ENCODE results near the gene SH3RF3.

SH3RF3 gene

DNA sequence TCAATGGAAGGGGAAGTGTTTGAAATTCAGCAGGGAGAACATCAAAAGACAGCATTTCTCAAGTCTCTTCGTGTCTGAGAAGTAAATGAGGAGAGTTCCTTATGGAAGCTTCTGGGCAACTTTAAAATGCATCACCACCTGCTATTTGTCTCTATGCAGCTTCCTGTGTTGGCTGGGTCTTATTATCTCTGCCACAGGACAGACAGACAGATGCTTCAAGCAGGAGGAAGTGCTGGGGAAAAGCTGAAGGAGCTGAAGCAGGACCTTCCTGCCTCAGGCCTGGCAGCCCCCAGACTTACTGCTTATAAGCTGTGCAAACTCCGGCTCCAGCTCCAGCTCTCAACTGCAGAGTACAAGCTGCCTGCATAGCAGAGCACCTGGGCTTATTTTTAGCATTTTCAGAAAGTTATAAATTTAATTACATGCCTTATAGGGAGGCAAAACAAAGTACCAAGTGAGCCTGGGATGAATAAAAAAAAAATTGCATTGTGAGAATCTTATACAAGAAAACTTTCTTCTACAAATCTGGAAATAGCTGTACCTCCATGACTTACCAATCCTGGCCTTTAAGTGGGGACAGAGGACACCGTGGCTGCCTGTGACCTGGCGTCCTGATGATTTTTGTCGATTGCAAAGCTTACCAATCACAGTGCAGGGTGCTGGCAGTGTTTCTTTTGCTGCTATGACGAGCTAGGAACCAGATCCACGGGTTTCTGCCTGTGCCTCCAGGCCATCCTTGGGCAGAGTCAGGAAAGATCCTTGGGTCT, 278.5 kb downstream of the SH3RF3 start:
- peak; percentile 30 for DNase-seq (ENCODE audit: low read depth)
- TF ChIP-seq, protein P1, sequence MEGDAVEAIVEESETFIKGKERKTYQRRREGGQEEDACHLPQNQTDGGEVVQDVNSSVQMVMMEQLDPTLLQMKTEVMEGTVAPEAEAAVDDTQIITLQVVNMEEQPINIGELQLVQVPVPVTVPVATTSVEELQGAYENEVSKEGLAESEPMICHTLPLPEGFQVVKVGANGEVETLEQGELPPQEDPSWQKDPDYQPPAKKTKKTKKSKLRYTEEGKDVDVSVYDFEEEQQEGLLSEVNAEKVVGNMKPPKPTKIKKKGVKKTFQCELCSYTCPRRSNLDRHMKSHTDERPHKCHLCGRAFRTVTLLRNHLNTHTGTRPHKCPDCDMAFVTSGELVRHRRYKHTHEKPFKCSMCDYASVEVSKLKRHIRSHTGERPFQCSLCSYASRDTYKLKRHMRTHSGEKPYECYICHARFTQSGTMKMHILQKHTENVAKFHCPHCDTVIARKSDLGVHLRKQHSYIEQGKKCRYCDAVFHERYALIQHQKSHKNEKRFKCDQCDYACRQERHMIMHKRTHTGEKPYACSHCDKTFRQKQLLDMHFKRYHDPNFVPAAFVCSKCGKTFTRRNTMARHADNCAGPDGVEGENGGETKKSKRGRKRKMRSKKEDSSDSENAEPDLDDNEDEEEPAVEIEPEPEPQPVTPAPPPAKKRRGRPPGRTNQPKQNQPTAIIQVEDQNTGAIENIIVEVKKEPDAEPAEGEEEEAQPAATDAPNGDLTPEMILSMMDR (IDR thresholded peaks at IDR 0.05; ENCODE audit: low read depth, low read length), result no peak
- TF ChIP-seq, protein P2, sequence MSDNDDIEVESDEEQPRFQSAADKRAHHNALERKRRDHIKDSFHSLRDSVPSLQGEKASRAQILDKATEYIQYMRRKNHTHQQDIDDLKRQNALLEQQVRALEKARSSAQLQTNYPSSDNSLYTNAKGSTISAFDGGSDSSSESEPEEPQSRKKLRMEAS (IDR thresholded peaks at IDR 0.05; ENCODE audit: low read depth, low read length), result no peak
- TF ChIP-seq POLR2A (IDR thresholded peaks at IDR 0.05; ENCODE audit: extremely low read depth, insufficient read length) (no peak), MYC (IDR thresholded peaks at IDR 0.05; ENCODE audit: low read depth, low read length) (no peak)

DNA sequence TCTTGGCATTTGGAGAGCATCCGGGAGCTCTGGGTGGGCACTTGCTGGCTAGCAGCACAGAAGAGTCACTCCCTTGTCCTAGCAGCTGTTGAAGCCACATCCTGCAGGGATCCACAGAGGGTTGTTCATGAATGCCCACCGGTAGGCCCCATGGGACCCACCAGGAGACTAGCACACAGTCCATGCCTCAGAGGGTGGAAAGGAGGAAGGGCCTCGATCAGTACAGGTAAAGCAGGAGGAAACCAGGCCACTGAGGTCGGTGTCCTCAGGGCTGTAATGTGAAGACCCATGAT, 279.0 kb downstream of the SH3RF3 start:
- TF ChIP-seq POLR2A (IDR thresholded peaks at IDR 0.05; ENCODE audit: extremely low read depth, insufficient read length) (no peak), MYC (IDR thresholded peaks at IDR 0.05; ENCODE audit: low read depth, low read length) (no peak)
- TF ChIP-seq, protein P2 (IDR thresholded peaks at IDR 0.05; ENCODE audit: low read depth, low read length), result no peak

More for the DNA sequence above, 278.5 kb downstream of the SH3RF3 start:
- H3K4me3 ChIP-seq (ENCODE audit: low read depth, low read length), result no peak overlapping the region

DNA sequence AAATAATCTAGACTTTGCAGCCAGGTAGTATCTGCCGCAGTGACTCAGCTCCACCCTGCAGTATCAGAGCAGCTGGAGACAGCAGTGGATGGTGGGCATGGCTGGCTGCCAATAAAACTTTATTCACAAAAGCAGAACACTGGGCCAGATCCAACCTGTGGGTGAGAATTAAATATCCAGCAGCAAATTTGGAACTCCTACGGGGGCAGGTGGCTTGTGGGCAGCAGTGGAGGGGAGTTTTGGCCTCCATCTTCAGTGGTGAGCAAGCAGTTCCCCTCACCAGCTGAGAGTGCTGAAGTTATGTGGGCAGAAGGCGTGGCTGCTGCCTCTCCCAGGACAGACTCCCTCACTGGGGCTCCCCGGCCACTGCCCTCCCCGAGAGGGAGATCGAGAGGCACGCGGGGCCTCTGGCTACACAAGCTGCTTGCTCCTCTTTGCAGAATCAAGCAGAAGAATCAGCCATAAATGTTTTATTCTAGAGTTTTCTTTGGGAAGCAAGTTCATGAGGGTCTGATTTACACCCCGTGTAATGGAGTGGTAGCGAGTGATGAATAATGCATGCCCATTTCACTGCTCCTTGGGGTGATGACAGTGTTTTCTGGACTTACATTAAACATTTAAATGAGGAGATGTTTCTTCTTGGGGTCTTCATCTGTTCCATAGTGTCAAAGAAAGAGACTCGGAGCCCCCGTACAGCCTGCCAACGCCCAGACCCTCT, 280.5 kb downstream of the SH3RF3 start:
- no peak overlapping the region for H3K4me3 ChIP-seq (ENCODE audit: low read depth, low read length)
- DNase-seq (ENCODE audit: low read depth), result peak; percentile 36
- TF ChIP-seq POLR2A (IDR thresholded peaks at IDR 0.05; ENCODE audit: extremely low read depth, insufficient read length) (no peak), MYC (IDR thresholded peaks at IDR 0.05; ENCODE audit: low read depth, low read length) (no peak)
- TF ChIP-seq, protein P2 (IDR thresholded peaks at IDR 0.05; ENCODE audit: low read depth, low read length), result no peak
- TF ChIP-seq, protein P1 (IDR thresholded peaks at IDR 0.05; ENCODE audit: low read depth, low read length), result no peak

More for the DNA sequence above, 279.0 kb downstream of the SH3RF3 start:
- peak; percentile 21 for DNase-seq (ENCODE audit: low read depth)
- H3K4me3 ChIP-seq (ENCODE audit: low read depth, low read length), result no peak overlapping the region

DNA sequence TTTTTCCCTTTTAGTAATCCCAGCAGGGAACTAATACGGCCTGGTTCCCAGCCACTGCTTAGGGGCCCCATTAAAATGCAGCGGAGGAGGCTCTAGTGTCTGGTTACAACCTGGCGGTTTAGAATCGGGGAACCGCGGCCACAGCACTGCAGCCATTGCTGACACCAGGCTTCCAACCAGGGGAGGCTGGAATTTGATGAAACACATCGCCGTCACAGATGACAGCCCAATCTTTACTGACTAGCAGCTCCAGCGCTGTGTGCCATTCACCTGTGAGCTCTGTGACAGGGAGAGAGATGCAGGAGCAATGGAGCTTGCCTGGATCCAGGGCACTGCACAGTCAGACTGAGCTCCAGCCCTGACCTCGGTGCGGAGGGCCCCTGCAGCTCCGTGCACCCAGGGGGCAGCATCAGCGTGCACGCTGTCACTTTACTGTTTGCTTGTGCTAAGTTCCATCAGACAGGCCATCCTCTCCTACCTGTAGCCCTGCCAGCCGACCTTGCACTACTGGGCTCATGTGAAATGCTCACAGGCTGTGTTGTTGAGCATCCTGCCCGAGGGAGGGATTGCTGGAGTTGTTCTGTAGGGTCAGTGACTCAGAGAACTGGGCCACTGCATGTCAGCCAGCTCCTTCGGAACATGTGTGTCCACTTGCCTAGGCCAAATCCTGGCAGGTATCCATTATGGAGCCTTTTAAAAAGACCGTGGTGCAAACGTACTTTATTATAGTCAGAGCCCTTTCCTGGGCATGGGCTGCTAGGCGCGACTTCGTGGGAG, 281.2 kb downstream of the SH3RF3 start:
- DNase-seq (ENCODE audit: low read depth), result no peak
- TF ChIP-seq POLR2A (IDR thresholded peaks at IDR 0.05; ENCODE audit: extremely low read depth, insufficient read length), result no peak
- TF ChIP-seq, protein P2 (IDR thresholded peaks at IDR 0.05; ENCODE audit: low read depth, low read length), result no peak
- TF ChIP-seq MYC (IDR thresholded peaks at IDR 0.05; ENCODE audit: low read depth, low read length), result no peak
- TF ChIP-seq, protein P1 (IDR thresholded peaks at IDR 0.05; ENCODE audit: low read depth, low read length), result no peak
- H3K4me3 ChIP-seq (ENCODE audit: low read depth, low read length), result no peak overlapping the region

DNA sequence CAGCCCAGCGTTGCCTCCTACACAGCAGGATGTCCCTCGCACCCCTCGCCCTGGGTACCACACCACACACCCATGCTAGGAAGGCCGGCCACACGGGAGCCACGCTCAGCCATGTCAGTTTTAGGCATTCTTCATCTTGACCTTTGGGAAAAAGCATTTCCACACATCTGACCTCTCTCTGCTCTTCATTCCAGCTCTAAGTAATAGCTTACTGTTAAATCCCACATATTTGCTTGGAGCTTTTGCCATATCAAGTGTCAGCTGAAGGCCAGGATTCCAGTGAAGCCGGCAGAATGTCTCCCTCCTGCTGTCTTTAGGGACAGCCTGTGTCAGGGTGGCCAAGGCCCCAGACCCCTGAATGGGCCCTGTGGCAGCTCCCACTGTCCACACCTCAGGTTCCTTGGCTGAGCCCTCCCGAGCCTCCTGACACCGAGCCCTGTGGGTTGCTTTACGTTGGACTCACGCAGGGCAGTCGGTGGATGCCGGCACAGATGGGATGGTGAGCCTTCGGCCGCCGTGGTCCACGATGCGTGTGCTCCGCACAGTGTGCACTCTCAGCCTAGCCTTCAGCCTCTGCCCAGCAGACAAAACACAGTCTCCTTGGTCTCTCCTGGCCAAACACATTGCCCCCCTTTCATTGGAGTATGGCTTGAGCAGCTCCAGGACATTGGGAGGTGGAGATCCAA, 282.8 kb downstream of the SH3RF3 start:
- H3K4me3 ChIP-seq (ENCODE audit: low read depth, low read length), result no peak overlapping the region
- TF ChIP-seq, protein P2 (IDR thresholded peaks at IDR 0.05; ENCODE audit: low read depth, low read length), result no peak
- TF ChIP-seq, protein P1 (IDR thresholded peaks at IDR 0.05; ENCODE audit: low read depth, low read length), result no peak
- TF ChIP-seq POLR2A (IDR thresholded peaks at IDR 0.05; ENCODE audit: extremely low read depth, insufficient read length) (no peak), MYC (IDR thresholded peaks at IDR 0.05; ENCODE audit: low read depth, low read length) (no peak)
- DNase-seq (ENCODE audit: low read depth), result no peak

Measured in NB4 (cell line).